OCI-LY3 (cell line): Measurements from ENCODE around the gene TAF8.

Experiments used
- H2AFZ ChIP-seq: fragments of 200-600, 300-600 bp; shearing (Covaris generic); 2 replicates; pipeline ENCODE4 v1.6.0; 2014; ENCODE audit warnings: antibody characterized with exemption, low read depth, low read length
- H3K27ac ChIP-seq: fragments of 200-600, 300-600 bp; sonication (generic); 2 replicates; pipeline ENCODE4 v1.5.1; 2014; ENCODE audit warnings: mild to moderate bottlenecking, low read length, moderate library complexity, mixed read lengths
- H3K27me3 ChIP-seq: fragments of 200-600, 300-600 bp; sonication (generic); 2 replicates; pipeline ENCODE4 v1.6.1; 2014; ENCODE audit warnings: low read depth, low read length, mixed read lengths
- H3K36me3 ChIP-seq: fragments of 200-600, 300-600 bp; sonication (generic); replicated peaks from 2 replicates; pipeline ENCODE3; 2014; ENCODE audit warnings: low read depth, low read length, mixed read lengths
- H3K4me1 ChIP-seq: fragments of 300-600, 200-600 bp; sonication (generic); 2 replicates; pipeline ENCODE4 v1.6.1; 2014; ENCODE audit warnings: low read length, mixed read lengths
- H3K4me2 ChIP-seq: fragments of 200-600, 300-600 bp; sonication (generic); 2 replicates; pipeline ENCODE4 v1.6.1; 2014; ENCODE audit warnings: low read length, mixed read lengths
- H3K4me3 ChIP-seq: fragments of 300-600, 200-600 bp; sonication (generic); 2 replicates; pipeline ENCODE4 v1.5.1; 2014; ENCODE audit warnings: antibody characterized with exemption, mild to moderate bottlenecking, low read length, moderate library complexity
- H3K79me2 ChIP-seq: fragments of 300-600, 200-600 bp; shearing (Covaris generic); 2 replicates; pipeline ENCODE4 v1.6.1; 2014; ENCODE audit warnings: mild to moderate bottlenecking, low read length, mixed read lengths
- H3K9ac ChIP-seq: fragments of 300-600, 200-600 bp; shearing (Covaris generic); 2 replicates; pipeline ENCODE4 v1.6.0; 2014; ENCODE audit warnings: mild to moderate bottlenecking, low read length, moderate library complexity
- H3K9me3 ChIP-seq: fragments of 200-600, 300-600 bp; shearing (Covaris generic); 2 replicates; pipeline ENCODE4 v1.6.1; 2014; ENCODE audit warnings: low read length, mixed read lengths; ENCODE audit not compliant: insufficient read depth
- H4K20me1 ChIP-seq: fragments of 200-600, 300-600 bp; sonication (generic); 2 replicates; pipeline ENCODE4 v1.6.1; 2016; ENCODE audit warnings: low read length, mixed read lengths; ENCODE audit not compliant: insufficient read depth
- EZH2phosphoT487 ChIP-seq: fragments of 200-600 bp; shearing (Covaris generic); IDR thresholded peaks from 2 replicates; pipeline ENCODE4 v1.6.1; 2018; ENCODE audit warnings: antibody characterized with exemption, mixed run types, low read depth
- TF ChIP-seq, protein P1 (sequence below): fragments of 200-600, 300-600 bp; sonication (generic); IDR thresholded peaks from 2 replicates; pipeline ENCODE4 v1.5.1; 2014; ENCODE audit warnings: antibody characterized with exemption, low read length, low read depth

The TAF8 gene

DNA sequence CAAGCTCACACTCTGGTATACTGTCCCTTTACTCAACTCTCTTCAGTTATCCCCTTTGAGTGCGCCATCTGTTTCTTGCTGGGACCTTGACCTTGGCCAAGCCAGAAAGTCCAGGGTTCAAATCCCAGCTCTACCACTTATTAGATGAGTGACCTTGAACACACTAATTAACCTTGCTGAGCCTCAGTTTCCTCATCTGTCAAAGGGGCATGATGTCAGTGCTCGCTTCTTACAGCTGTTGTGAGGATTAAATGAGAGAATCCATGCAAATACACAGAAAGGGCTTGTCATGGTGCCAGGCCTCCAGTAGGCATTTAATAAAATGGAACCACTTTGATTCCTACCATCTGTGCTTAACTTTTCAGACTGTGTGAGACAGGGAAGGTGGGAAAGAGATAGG is 57.7 kb downstream of the TAF8 start:
- no peak overlapping the region for H3K27ac ChIP-seq
- no peak overlapping the region for H3K9ac ChIP-seq
- no peak overlapping the region for H3K4me2 ChIP-seq
- no peaks in the 10 kb centered on the region for H3K36me3 ChIP-seq
- no peaks in the 10 kb centered on the region for H3K79me2 ChIP-seq
- H3K4me1 ChIP-seq = peaks cover 14% of the 10 kb centered on the region
- H3K4me3 ChIP-seq = no peak overlapping the region
- no peak overlapping the region for H2AFZ ChIP-seq
- H3K9me3 ChIP-seq = no peaks in the 10 kb centered on the region
- no peak for TF ChIP-seq EZH2phosphoT487
- TF ChIP-seq, protein P1, sequence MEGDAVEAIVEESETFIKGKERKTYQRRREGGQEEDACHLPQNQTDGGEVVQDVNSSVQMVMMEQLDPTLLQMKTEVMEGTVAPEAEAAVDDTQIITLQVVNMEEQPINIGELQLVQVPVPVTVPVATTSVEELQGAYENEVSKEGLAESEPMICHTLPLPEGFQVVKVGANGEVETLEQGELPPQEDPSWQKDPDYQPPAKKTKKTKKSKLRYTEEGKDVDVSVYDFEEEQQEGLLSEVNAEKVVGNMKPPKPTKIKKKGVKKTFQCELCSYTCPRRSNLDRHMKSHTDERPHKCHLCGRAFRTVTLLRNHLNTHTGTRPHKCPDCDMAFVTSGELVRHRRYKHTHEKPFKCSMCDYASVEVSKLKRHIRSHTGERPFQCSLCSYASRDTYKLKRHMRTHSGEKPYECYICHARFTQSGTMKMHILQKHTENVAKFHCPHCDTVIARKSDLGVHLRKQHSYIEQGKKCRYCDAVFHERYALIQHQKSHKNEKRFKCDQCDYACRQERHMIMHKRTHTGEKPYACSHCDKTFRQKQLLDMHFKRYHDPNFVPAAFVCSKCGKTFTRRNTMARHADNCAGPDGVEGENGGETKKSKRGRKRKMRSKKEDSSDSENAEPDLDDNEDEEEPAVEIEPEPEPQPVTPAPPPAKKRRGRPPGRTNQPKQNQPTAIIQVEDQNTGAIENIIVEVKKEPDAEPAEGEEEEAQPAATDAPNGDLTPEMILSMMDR = no peak
- H4K20me1 ChIP-seq = no peaks in the 10 kb centered on the region
- peaks cover 35% of the 10 kb centered on the region for H3K27me3 ChIP-seq

DNA sequence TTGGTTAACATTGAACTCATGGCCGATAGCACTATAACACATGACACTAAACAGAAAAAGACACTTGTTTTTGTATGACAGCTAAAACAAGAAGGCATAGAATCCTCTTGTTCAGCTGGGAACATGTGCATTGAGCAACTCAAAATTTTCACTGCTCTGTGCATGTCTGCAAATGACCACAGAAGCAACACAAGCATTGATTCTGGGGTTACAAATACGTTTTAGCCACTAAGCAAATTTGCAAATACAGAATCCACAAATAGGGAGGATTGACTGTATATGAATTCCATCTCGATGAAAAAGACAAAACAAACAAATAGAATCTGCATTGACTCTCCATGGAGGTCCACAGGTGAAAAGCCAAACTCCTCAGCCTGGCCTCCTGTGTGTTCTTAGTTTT is 60.4 kb downstream of the TAF8 start:
- Histone ChIP-seq H3K27ac (no peak overlapping the region), H3K9me3 (no peaks in the 10 kb centered on the region), H3K4me1 (no peaks in the 10 kb centered on the region), H3K79me2 (no peaks in the 10 kb centered on the region), H3K27me3 (peaks cover 36% of the 10 kb centered on the region), H2AFZ (no peak overlapping the region), H3K4me3 (no peak overlapping the region), H3K36me3 (no peaks in the 10 kb centered on the region), H4K20me1 (no peaks in the 10 kb centered on the region), H3K4me2 (no peak overlapping the region), H3K9ac (no peak overlapping the region)
- no peak for TF ChIP-seq EZH2phosphoT487
- TF ChIP-seq, protein P1 = no peak

DNA sequence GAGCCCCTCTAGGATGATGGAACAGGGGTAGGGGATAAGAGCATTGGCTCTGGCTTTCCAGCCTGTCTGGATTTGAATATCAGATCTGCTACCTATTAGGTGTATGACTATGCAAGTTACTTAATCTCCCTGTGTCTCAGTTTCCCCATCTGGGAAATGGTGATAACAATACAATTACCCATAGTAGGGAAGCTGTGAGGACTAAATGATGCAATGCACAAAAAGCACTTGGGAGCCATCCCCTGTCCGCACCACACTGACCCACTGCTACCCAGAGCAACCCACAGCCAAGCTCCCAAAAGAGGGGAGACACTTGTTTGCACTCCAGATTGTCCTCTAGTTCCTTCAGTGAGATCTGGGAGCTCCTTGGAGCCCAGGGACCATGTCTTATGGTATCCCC is 62.0 kb downstream of the TAF8 start:
- Histone ChIP-seq H3K79me2 (no peaks in the 10 kb centered on the region), H3K9me3 (no peaks in the 10 kb centered on the region), H3K4me3 (no peak overlapping the region), H3K4me2 (no peak overlapping the region), H4K20me1 (no peaks in the 10 kb centered on the region), H2AFZ (no peak overlapping the region), H3K27ac (no peak overlapping the region), H3K27me3 (peaks cover 47% of the 10 kb centered on the region), H3K4me1 (no peaks in the 10 kb centered on the region), H3K9ac (no peak overlapping the region), H3K36me3 (no peaks in the 10 kb centered on the region)
- no peak for TF ChIP-seq EZH2phosphoT487
- TF ChIP-seq, protein P1 = no peak

DNA sequence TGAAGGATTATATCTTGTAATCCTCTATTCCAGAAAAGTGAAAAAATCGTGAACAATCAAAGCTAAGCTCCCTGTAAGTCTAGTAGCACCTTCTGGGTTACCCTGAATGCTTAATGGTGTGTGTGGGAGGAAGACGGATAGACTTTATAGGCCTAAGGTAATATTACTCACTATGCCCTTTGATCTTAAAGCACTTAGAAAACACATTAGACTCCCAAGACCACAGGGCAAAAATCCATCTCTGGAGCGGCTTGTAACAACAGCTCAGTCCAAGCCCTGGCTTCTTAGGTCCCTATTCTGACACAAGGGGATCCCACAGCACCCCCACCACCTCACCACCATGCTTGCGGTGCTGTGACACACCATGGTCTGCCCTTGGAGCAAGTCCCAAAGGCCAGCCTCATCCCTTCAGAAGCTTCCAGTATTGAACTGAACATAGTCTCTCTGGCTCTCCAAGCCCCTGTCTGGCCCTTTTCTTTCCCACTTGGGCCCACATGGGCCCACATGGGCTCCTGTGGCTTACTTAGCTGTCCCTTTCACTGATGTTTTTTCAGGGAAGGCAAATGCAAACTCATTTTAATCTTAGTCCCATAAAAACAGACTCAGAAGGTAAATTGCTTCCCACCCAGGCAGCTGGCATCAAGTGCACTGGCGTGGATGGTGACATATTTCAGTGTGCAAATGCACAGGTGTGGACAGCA is 63.8 kb downstream of the TAF8 start:
- H3K4me1 ChIP-seq = no peaks in the 10 kb centered on the region
- no peak overlapping the region for H3K4me3 ChIP-seq
- no peak overlapping the region for H2AFZ ChIP-seq
- no peak overlapping the region for H3K27ac ChIP-seq
- H3K9me3 ChIP-seq = no peaks in the 10 kb centered on the region
- H3K79me2 ChIP-seq = no peaks in the 10 kb centered on the region
- H3K9ac ChIP-seq = no peak overlapping the region
- peaks cover 39% of the 10 kb centered on the region for H3K27me3 ChIP-seq
- TF ChIP-seq, protein P1 = no peak
- no peak for TF ChIP-seq EZH2phosphoT487
- no peak overlapping the region for H3K4me2 ChIP-seq
- H4K20me1 ChIP-seq = no peaks in the 10 kb centered on the region
- H3K36me3 ChIP-seq = no peaks in the 10 kb centered on the region
